RWPE1 (cell line): ENCODE data around the gene ADAD1.

ENCODE experiments used
- CTCF ChIA-PET: fragments of 350-600 bp; sonication (Branson Sonifier 250); formaldehyde crosslinking; extraction: SDS; loops from one replicate; lab custom pipeline; 2021; lab: Yijun Ruan, JAX
- POLR2A ChIA-PET: fragments of 400-600 bp; formaldehyde crosslinking; extraction: SDS; loops from one replicate; lab custom pipeline; 2020; ENCODE audit warnings: antibody characterized with exemption; ENCODE audit not compliant: low non-redundant PET; lab: Yijun Ruan, JAX
- DNase-seq: peaks from one replicate; pipeline ENCODE4 v3.0.0; 2012; ENCODE audit warnings: low spot score
- H3K27ac ChIP-seq: fragments of 450-650 bp; 2 replicates; pipeline ENCODE4 v1.5.1; 2017
- CTCF ChIP-seq: fragments of 450-650 bp; conservative IDR thresholded peaks from 2 replicates; pipeline ENCODE4 v1.5.1; 2017; ENCODE audit warnings: low read depth, mild to moderate bottlenecking

ADAD1 gene

GRCh38 chr4:122383341-122383740 lies 4.5 kb downstream of the ADAD1 start:
- CTCF ChIA-PET, result interaction anchor here (0.5 to 0.6 kb wide), 2 partner anchors 375 to 476 kb away, joined by 5 to 6 read pairs; no protein-coding TSS in a partner anchor
- POLR2A ChIA-PET, result no interaction called here
- DNase-seq, result no peak
- no peak for TF ChIP-seq CTCF
- H3K27ac ChIP-seq, result no peak overlapping the region

DNA sequence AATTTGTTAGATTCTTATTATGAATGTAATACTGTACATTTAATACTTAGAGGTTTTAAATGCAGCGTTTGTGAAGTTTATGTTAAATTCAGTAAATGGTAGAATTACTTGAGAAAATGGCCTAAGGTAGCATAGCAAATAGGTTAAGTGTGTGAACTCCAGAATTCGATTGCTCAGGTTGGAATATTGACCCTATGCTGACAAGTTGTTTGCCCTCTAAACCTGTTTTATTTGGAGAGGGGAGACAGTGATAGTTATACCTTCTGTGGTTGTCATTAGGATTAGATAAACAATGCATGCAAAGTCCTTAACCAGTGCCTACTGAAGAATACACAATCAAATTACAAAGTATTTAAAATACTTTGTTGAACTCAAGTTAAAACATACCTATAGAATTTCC lies 5.4 kb downstream of the ADAD1 start:
- H3K27ac ChIP-seq, result no peak overlapping the region
- POLR2A ChIA-PET, result no interaction called here
- CTCF ChIA-PET, result no interaction called here
- DNase-seq, result no peak
- TF ChIP-seq CTCF, result no peak

DNA sequence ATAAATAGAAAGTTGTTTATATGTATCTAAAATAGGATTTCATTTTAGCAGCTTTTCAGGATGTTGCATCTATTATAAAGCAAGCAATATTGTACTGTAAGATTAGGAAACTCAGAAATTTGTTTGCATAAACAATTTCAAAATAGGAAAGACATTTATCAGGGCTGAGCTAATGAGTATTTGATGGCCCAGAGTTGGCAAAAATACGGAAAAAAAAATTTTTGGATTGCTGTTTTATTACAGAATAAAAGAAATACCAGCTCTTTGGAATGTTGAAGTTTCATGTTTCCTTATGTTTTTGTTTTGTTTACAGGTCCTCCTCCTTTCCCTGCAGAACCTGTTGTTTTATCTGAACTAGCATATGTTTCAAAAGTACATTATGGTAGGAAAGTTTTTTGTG lies 14.5 kb downstream of the ADAD1 start:
- DNase-seq, result no peak
- CTCF ChIA-PET, result interaction anchor here (0.7 kb wide), 1 partner anchor 70 kb away, joined by 4 read pairs; no protein-coding TSS in a partner anchor
- POLR2A ChIA-PET, result no interaction called here
- TF ChIP-seq CTCF, result no peak
- H3K27ac ChIP-seq, result no peak overlapping the region

- POLR2A ChIA-PET, result no interaction called here
- CTCF ChIA-PET, result no interaction called here
- H3K27ac ChIP-seq, result no peak overlapping the region
- DNase-seq, result no peak
- TF ChIP-seq CTCF, result no peak
Measured at GRCh38 chr4:122403861-122404260, 25.1 kb downstream of the ADAD1 start.

DNA sequence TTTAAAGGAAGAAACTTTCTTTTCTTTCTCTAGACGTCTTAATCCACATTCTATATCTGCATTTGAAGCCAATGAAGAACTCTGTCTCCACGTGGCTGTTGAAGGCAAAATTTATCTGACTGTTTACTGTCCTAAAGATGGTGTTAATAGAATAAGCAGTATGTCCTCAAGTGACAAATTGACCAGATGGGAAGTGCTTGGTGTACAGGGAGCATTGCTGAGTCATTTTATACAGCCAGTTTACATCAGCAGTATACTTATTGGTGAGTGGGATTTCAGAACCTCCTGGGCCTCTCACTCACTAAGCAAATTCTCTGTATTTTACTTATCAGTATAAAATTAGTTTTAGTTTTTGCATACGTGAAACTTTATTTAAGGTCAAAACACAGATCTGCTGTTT lies 33.7 kb downstream of the ADAD1 start:
- POLR2A ChIA-PET, result no interaction called here
- H3K27ac ChIP-seq, result no peak overlapping the region
- DNase-seq, result no peak
- TF ChIP-seq CTCF, result no peak
- CTCF ChIA-PET, result interaction anchor here (1.1 kb wide), 1 partner anchor 13 kb away, joined by 6 read pairs; no protein-coding TSS in a partner anchor

DNA sequence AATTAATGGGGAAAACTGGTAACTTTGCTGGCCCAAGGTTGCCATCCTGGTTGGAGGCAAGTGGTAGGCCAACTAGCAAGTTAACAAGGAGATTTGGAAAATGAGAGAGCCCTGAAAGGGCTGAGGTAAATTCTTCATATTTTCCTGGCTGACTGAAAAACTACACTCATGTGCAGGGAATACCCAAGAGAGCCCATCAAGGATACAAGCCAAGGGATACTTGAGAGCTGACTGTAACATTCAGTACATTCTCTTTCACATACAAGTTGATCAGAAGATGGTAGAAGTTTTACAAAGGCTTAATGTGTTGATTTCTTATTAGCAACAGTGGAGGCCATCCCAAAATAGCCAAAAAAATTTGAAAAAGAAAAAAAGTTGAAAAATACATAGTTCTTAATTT lies 44.4 kb downstream of the ADAD1 start:
- H3K27ac ChIP-seq, result no peak overlapping the region
- DNase-seq, result no peak
- ChIA-PET POLR2A (no interaction called here), CTCF (no interaction called here)
- TF ChIP-seq CTCF, result no peak
